Stimulated activated CD8-positive, alpha-beta memory T cell treated with anti-CD3 and anti-CD28 coated beads, Interleukin-7, amount 100 ng/mL, for 4 hours (primary cell): ENCODE data around the gene KCNB1.

Experiments
- DNase-seq, 2 donors: peaks; one replicate each; pipeline ENCODE4 v3.0.0-alpha.2; 2020; ENCODE audit warnings: low read depth in 2 of 2

KCNB1 gene

GRCh38 chr20:49391404-49392245 is 90.8 kb downstream of the KCNB1 start:
- DNase-seq, result no peak

GRCh38 chr20:49389854-49390253 is 92.6 kb downstream of the KCNB1 start:
- DNase-seq, result no peak

- no peak for DNase-seq
These were observed 93.7 kb downstream of the KCNB1 start for GRCh38 chr20:49388744-49389143.

- DNase-seq, result no peak
These were observed 94.9 kb downstream of the KCNB1 start for GRCh38 chr20:49387581-49387939.

GRCh38 chr20:49386848-49387580 is 95.5 kb downstream of the KCNB1 start:
- no peak for DNase-seq

- DNase-seq, result no peak
These were observed 97.0 kb downstream of the KCNB1 start for GRCh38 chr20:49385465-49385864.

GRCh38 chr20:49384437-49385434 is 97.7 kb downstream of the KCNB1 start:
- DNase-seq, result peak; percentile 12

- no peak for DNase-seq
These were observed 100.6 kb downstream of the KCNB1 start for GRCh38 chr20:49381558-49382493.

- no peak for DNase-seq
These were observed 102.1 kb downstream of the KCNB1 start for GRCh38 chr20:49380337-49380780.

GRCh38 chr20:49379338-49379737 is 103.1 kb downstream of the KCNB1 start:
- no peak for DNase-seq

GRCh38 chr20:49377326-49377725 is 105.1 kb downstream of the KCNB1 start:
- DNase-seq, result no peak

GRCh38 chr20:49375170-49375569 is 107.3 kb downstream of the KCNB1 start:
- DNase-seq, result no peak

GRCh38 chr20:49372095-49372734 is 110.3 kb downstream of the KCNB1 start:
- no peak for DNase-seq

- no peak for DNase-seq
These were observed 113.9 kb downstream of the KCNB1 start for GRCh38 chr20:49368596-49368995.

GRCh38 chr20:49367113-49367512 is 115.4 kb downstream of the KCNB1 start:
- DNase-seq, result no peak

- no peak for DNase-seq
These were observed 115.8 kb downstream of the KCNB1 start for GRCh38 chr20:49366687-49367086.

GRCh38 chr20:49361862-49362660 is 120.4 kb downstream of the KCNB1 start:
- no peak for DNase-seq

- no peak for DNase-seq
These were observed 122.1 kb downstream of the KCNB1 start for GRCh38 chr20:49360242-49360968.

- DNase-seq, result no peak
These were observed 125.8 kb downstream of the KCNB1 start for GRCh38 chr20:49356676-49357075.
